HL-60 (cell line): ENCODE measurements around the gene VPS9D1.
A peak's percentile ranks its signal among the peaks of the same experiment; 100 is the strongest.

Experiments used
- DNase-seq, 2 experiments: peaks; one replicate each; pipeline ENCODE4 v3.0.0-alpha.2; 2010 to 2020; ENCODE audit warnings: low read depth in 1 of 2, low spot score in 1 of 2
- H3K27ac ChIP-seq: fragments of 250-450 bp; sonication (Bioruptor Pico); replicated peaks from 2 replicates; pipeline ENCODE4 v1.5.1; 2020; ENCODE audit warnings: mild to moderate bottlenecking, moderate library complexity
- H3K27me3 ChIP-seq: fragments of 250-450 bp; sonication (Bioruptor Pico); 2 replicates; pipeline ENCODE4 v1.5.1; 2021; ENCODE audit warnings: mild to moderate bottlenecking, moderate library complexity; ENCODE audit not compliant: insufficient read depth, poor library complexity, severe bottlenecking
- H3K4me3 ChIP-seq: replicated peaks from 2 replicates; pipeline ENCODE4 v1.5.1; 2011; ENCODE audit warnings: mild to moderate bottlenecking, control low read depth, low read length; ENCODE audit not compliant: insufficient read depth
- CTCF ChIP-seq: IDR thresholded peaks from one replicate; pipeline ENCODE4 v1.5.1; 2011; ENCODE audit warnings: low read length, control low read depth, inconsistent platforms; ENCODE audit not compliant: insufficient read depth
- GABPA ChIP-seq: IDR thresholded peaks from 2 replicates; pipeline ENCODE4 v1.6.1; 2012; ENCODE audit warnings: low read depth
- POLR2AphosphoS5 ChIP-seq: IDR thresholded peaks from 2 replicates; pipeline ENCODE4 v1.6.1; 2012; ENCODE audit warnings: low read depth
- REST ChIP-seq: IDR thresholded peaks from 2 replicates; pipeline ENCODE4 v1.6.1; 2012; ENCODE audit warnings: low read depth; ENCODE audit not compliant: insufficient replicate concordance
- SPI1 ChIP-seq: IDR thresholded peaks from 2 replicates; pipeline ENCODE4 v1.6.1; 2012; ENCODE audit warnings: low read depth, mild to moderate bottlenecking, borderline replicate concordance

The VPS9D1 gene

DNA sequence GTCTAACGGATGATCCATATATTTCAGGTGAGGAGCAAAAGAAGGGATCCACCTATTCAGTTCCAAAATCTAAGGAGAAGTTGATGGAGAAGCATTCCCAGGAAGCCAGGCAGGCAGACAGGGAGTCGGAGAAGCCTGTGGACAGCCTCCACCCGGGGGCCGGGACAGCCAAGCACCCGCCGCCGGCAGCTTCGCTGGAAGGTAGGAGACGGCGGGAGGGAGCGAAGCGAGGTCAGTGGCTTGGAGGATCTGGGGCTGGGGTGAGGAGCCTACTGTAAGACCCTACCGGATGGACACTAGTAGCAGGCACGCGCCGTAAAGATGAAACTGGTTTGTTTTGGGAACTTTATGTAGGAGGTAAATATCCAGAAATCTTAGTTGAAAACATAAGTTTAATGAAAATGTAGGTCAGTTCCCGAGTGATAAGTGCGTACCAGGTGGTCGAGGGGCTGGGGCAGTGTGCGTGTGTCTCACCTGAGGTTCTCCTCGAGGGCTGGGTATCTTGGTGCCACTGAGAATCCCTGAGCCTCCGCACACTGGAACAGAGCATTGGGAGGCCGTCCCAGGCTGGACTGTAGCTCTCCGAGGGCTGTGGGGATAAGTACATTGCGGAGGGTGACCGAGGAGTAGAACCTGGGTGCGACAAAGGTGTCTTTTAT lies 62.3 kb downstream of the VPS9D1 start:
- peak overlapping the region; percentile 88 for H3K27ac ChIP-seq
- no peak for TF ChIP-seq GABPA
- TF ChIP-seq POLR2AphosphoS5 = no peak
- no peak for TF ChIP-seq REST
- no peak for TF ChIP-seq SPI1
- TF ChIP-seq CTCF = no peak
- H3K27me3 ChIP-seq = no peaks in the 10 kb centered on the region
- DNase-seq = no peak
- H3K4me3 ChIP-seq = peak overlapping the region; percentile 74

DNA sequence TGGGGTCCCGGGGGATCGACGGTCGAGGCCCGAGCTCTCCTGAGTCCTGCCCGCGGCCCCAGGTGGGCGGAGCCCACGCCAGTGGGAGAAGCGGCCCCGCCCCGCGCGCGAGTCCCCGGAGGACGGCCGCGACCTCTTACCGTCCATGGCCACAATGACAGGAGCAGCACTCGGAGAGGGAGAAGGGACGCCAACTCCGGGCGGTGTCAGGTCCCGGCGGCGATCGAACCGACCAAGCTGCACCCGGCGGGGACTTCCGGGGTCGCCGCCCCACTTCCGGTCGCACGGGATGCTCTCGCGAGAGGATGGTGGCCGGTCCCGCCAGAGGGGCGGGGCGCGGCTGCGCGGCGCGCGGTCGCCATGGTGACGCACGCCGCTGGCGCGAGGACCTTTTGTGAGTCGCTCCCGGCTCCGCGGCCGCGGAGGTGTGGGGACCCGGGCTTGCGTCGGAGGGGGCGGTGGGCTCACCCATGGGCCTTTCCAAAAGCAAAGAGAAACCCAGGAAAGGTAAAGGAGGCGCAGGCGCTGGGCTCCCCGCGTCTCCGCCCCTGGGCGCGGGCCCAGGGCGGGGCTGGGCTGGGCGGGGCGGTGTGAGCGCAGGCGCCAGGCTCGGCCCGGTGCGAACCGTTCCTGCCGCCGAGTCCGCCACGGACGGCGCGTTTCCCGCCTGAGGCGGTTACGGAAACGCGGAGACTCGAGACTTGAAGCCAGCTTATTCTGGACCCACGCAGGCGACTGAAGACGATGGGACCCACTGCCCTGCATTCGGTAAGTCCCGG lies 63.1 kb downstream of the VPS9D1 start, which contains the start of the genes CHMP1A and SPATA33:
CHMP1A (minus strand) TSS at position 267 of the 779 bp plus-strand sequence; CDS start at position 147, 120 bp downstream.
SPATA33 (plus strand) TSS at position 395 of the 779 bp plus-strand sequence; CDS start at position 471, 76 bp downstream.
- TF ChIP-seq POLR2AphosphoS5 (no peak; the same call in 1 of the 2 replicates), GABPA (peak; percentile 81)
- Histone ChIP-seq H3K27ac (peak within 1 kb of the TSS; percentile 88), H3K27me3 (no peaks in the 10 kb centered on the region), H3K4me3 (peak within 1 kb of the TSS; percentile 74)
- DNase-seq = peak; percentile 61 to 68
